ENCODE data around the gene FAM217B.
"Not testable (repeated sequence)": the region's sequence is repeated elsewhere in the genome, so short reads cannot be mapped to it uniquely, and the experiment has no call there.

The FAM217B gene

GRCh38 chr20:59939052-59939878 is 924 bp upstream of the FAM217B start:
- DNase-seq = no peak

- DNase-seq = no peak
Measured at GRCh38 chr20:59939879-59940128, 385 bp upstream of the FAM217B start.

GRCh38 chr20:59940956-59941294 is 736 bp downstream of the FAM217B start:
- DNase-seq = no peak

GRCh38 chr20:59942245-59942644 is 2.1 kb downstream of the FAM217B start:
- DNase-seq = no peak

GRCh38 chr20:59944726-59945125 is 4.5 kb downstream of the FAM217B start:
- no peak for DNase-seq

- DNase-seq = no peak
Measured at GRCh38 chr20:59945175-59945574, 5.0 kb downstream of the FAM217B start.

GRCh38 chr20:59945731-59946130 is 5.5 kb downstream of the FAM217B start:
- no peak for DNase-seq

GRCh38 chr20:59947376-59947775 is 7.2 kb downstream of the FAM217B start:
- no peak for DNase-seq

- DNase-seq = no peak
Measured at GRCh38 chr20:59948212-59948611, 8.0 kb downstream of the FAM217B start.

- DNase-seq = no peak
Measured at GRCh38 chr20:59948828-59949720, 8.9 kb downstream of the FAM217B start.

- no peak for DNase-seq
Measured at GRCh38 chr20:59949911-59950310, 9.7 kb downstream of the FAM217B start.

- no peak for DNase-seq
Measured at GRCh38 chr20:59954718-59955117, 14.5 kb downstream of the FAM217B start.

GRCh38 chr20:59955131-59955796 is 15.1 kb downstream of the FAM217B start:
- DNase-seq = no peak

- not testable (repeated sequence) for DNase-seq
Measured at GRCh38 chr20:59957568-59957967, 17.4 kb downstream of the FAM217B start.

GRCh38 chr20:59958123-59958522 is 17.9 kb downstream of the FAM217B start, which contains the start of gene CDH26:
Gene CDH26, plus strand, starts transcription at chr20:59958423. Its CDS starts 304 bp downstream, at chr20:59958727.
- no peak for DNase-seq

- no peak for DNase-seq
Measured at GRCh38 chr20:59958626-59959025, 18.4 kb downstream of the FAM217B start.

- DNase-seq = no peak
Measured at GRCh38 chr20:59961423-59961822, 21.2 kb downstream of the FAM217B start.

GRCh38 chr20:59962155-59962554 is 22.0 kb downstream of the FAM217B start:
- DNase-seq = no peak

GRCh38 chr20:59966428-59966827 is 26.2 kb downstream of the FAM217B start:
- DNase-seq = no peak

- no peak for DNase-seq
Measured at GRCh38 chr20:59971428-59971827, 31.2 kb downstream of the FAM217B start.

- no peak for DNase-seq
Measured at GRCh38 chr20:59972037-59972801, 32.0 kb downstream of the FAM217B start.

GRCh38 chr20:59976156-59976782 is 36.1 kb downstream of the FAM217B start:
- no peak for DNase-seq

Measured in activated CD4-positive, alpha-beta T cell treated with anti-CD3 and anti-CD28 coated beads, Interleukin-2, amount 50 U/mL, for 4 hours (primary cell).